CD8-positive, alpha-beta memory T cell (primary cell): ENCODE data around the gene KRTAP10-5. TPM values are rescaled to one million over a fixed set of nuclear protein-coding genes. Genes with fewer than 3 reads are reported as not detected.
A peak's percentile ranks its signal among the peaks of the same experiment; 100 is the strongest.

ENCODE experiments used
- CTCF ChIA-PET: fragments of 350-600 bp; sonication (Branson Sonifier 250); formaldehyde crosslinking; loops from one replicate; lab custom pipeline; 2021; ENCODE audit warnings: antibody characterized with exemption; lab: Charles Lee
- POLR2A ChIA-PET: fragments of 350-600 bp; sonication (Branson Sonifier 250); formaldehyde crosslinking; loops from one replicate; lab custom pipeline; 2021; ENCODE audit warnings: antibody characterized with exemption; lab: Charles Lee
- DNase-seq, 5 donors: peaks; one replicate each; pipeline versions ENCODE4 v3.0.0 to v3.0.0-alpha.2; 2020 to 2022; ENCODE audit warnings: mixed read lengths in 1 of 5
- H3K27ac ChIP-seq: one replicate; pipeline ENCODE4 v1.7.0; 2013; ENCODE audit warnings: low read depth, mild to moderate bottlenecking, low read length, moderate library complexity
- H3K27me3 ChIP-seq: 2 replicates; pipeline ENCODE4 v1.7.0; 2013; ENCODE audit warnings: low read length, mild to moderate bottlenecking; ENCODE audit not compliant: insufficient read depth, poor library complexity, severe bottlenecking
- H3K36me3 ChIP-seq: 2 replicates; pipeline ENCODE4 v1.7.0; 2013; ENCODE audit warnings: mild to moderate bottlenecking, low read length, moderate library complexity; ENCODE audit not compliant: insufficient read depth
- H3K4me1 ChIP-seq: 2 replicates; pipeline ENCODE4 v1.7.0; 2013; ENCODE audit warnings: mild to moderate bottlenecking, low read length, moderate library complexity; ENCODE audit not compliant: insufficient read depth
- H3K4me3 ChIP-seq: 2 replicates; pipeline ENCODE4 v1.7.0; 2013; ENCODE audit warnings: mild to moderate bottlenecking, low read length
- H3K9me3 ChIP-seq: 2 replicates; pipeline ENCODE4 v1.7.0; 2013; ENCODE audit warnings: mild to moderate bottlenecking, low read length
- H3K27ac Mint-ChIP-seq, 8 donors: one replicate each; pipeline ENCODE4 v1.8.0; 2020 to 2021; ENCODE audit warnings: mixed read lengths in 8 of 8, mild to moderate bottlenecking in 6 of 8, inconsistent platforms in 3 of 8, moderate library complexity in 3 of 8
- H3K27me3 Mint-ChIP-seq, 2 donors: one replicate each; pipeline ENCODE4 v1.8.0; 2020 to 2021; ENCODE audit warnings: mixed read lengths in 2 of 2, mild to moderate bottlenecking in 1 of 2, moderate library complexity in 1 of 2
- H3K36me3 Mint-ChIP-seq, 3 donors: one replicate each; pipeline ENCODE4 v1.8.0; 2020 to 2021; ENCODE audit warnings: mixed read lengths in 3 of 3, inconsistent platforms in 1 of 3, mild to moderate bottlenecking in 1 of 3
- H3K4me1 Mint-ChIP-seq, 3 donors: one replicate each; pipeline ENCODE4 v1.8.0; 2020 to 2021; ENCODE audit warnings: mixed read lengths in 3 of 3, inconsistent platforms in 1 of 3, mild to moderate bottlenecking in 1 of 3
- H3K4me3 Mint-ChIP-seq, 7 donors: one replicate each; pipeline ENCODE4 v1.8.0; 2020 to 2021; ENCODE audit warnings: mixed read lengths in 7 of 7, mild to moderate bottlenecking in 6 of 7, moderate library complexity in 4 of 7, inconsistent platforms in 2 of 7
- H3K9me3 Mint-ChIP-seq, 5 donors: one replicate each; pipeline ENCODE4 v1.8.0; 2020 to 2022; ENCODE audit warnings: mixed read lengths in 5 of 5, mild to moderate bottlenecking in 3 of 5, moderate library complexity in 2 of 5, inconsistent platforms in 1 of 5
- polyA plus RNA-seq: library from polyadenylated mRNA; unstranded; fragments of 300-500 nt; fragmentation: Illumina TruSeq; gene quantifications from one replicate; pipeline ENCODE4 v1.2.3, GENCODE V29; 2021
- total RNA-seq, 2 experiments: library from RNA; stranded (reverse); gene quantifications; one replicate each; pipeline ENCODE4 v1.2.3, GENCODE V29; 2021

The KRTAP10-5 gene
- total and polyA plus RNA-seq, 3 experiments from 2014 or later: not detected

GRCh38 chr21:44548381-44548780, 32.0 kb downstream of the KRTAP10-5 start:
- Mint-ChIP-seq H3K27ac (peak overlapping the region in 5 of 8 donors; percentile 7 to 64 (median 43)), H3K9me3 (peaks cover 18 to 34% (median 23%) of the 10 kb centered on the region in 5 donors), H3K36me3 (peaks cover 5 to 36% (median 16%) of the 10 kb centered on the region in 3 donors), H3K4me1 (peaks cover 29 to 35% (median 30%) of the 10 kb centered on the region in 3 donors), H3K27me3 (peaks cover 0 to 4% of the 10 kb centered on the region in 2 donors), H3K4me3 (peak overlapping the region in 5 of 7 donors; percentile 9 to 52 (median 34))
- Histone ChIP-seq H3K27me3 (no peaks in the 10 kb centered on the region), H3K4me1 (peaks cover 21% of the 10 kb centered on the region), H3K9me3 (peaks cover 6% of the 10 kb centered on the region), H3K36me3 (no peaks in the 10 kb centered on the region), H3K4me3 (no peak overlapping the region), H3K27ac (no peak overlapping the region)
- CTCF ChIA-PET: interaction anchor here (3.0 kb wide), 1 partner anchor 38 kb away, joined by 16 read pairs; no protein-coding TSS in a partner anchor
- POLR2A ChIA-PET: interaction anchor here (1.1 kb wide), 1 partner anchor 269 kb away, joined by 3 read pairs; the partner anchor contains the start of gene SUMO3
- no peak for DNase-seq

GRCh38 chr21:44547656-44548331, 32.6 kb downstream of the KRTAP10-5 start:
- Mint-ChIP-seq H3K27me3 (peaks cover 0 to 4% of the 10 kb centered on the region in 2 donors), H3K4me1 (peaks cover 29 to 35% (median 30%) of the 10 kb centered on the region in 3 donors), H3K27ac (peak overlapping the region; percentile 79 to 96 (median 90)), H3K9me3 (peaks cover 15 to 29% (median 21%) of the 10 kb centered on the region in 5 donors), H3K4me3 (peak overlapping the region in 6 of 7 donors; percentile 74 to 84 (median 81)), H3K36me3 (peaks cover 5 to 30% (median 16%) of the 10 kb centered on the region in 3 donors)
- POLR2A ChIA-PET: interaction anchor here (0.8 to 1.1 kb wide), 3 partner anchors 109 to 270 kb away, joined by 3 read pairs; partner anchors contain the start of gene SUMO3
- Histone ChIP-seq H3K27ac (no peak overlapping the region), H3K9me3 (peaks cover 6% of the 10 kb centered on the region), H3K4me3 (peak overlapping the region; percentile 35), H3K36me3 (no peaks in the 10 kb centered on the region), H3K27me3 (no peaks in the 10 kb centered on the region), H3K4me1 (peaks cover 21% of the 10 kb centered on the region)
- CTCF ChIA-PET: interaction anchor here (0.7 to 3.0 kb wide), 6 partner anchors 12 to 246 kb away, joined by 3 to 16 read pairs (median 5); partner anchors contain the start of gene KRTAP12-3
- peak in 2 of 5 donors; percentile 43 to 65 for DNase-seq

DNA sequence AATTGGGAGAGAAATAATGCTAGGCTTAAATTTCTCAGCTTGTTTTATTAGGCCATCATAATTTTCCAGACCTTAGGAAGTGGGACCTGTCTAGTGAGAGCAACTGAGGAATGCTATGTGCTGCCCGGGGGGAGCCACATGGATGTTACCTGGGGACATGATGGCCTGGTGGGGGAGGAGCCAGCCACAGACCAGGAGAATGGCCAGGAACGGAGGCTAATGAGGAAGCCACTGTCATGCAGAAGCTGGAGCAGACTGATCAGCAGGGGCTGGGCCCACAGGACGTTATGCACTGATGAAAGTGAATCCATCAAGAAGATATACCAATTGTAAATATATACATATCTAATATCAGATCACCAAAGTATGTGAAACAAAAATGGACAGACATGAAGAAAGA, 35.8 kb downstream of the KRTAP10-5 start:
- CTCF ChIA-PET: interaction anchor here (1.4 kb wide), 1 partner anchor 34 kb away, joined by 5 read pairs; no protein-coding TSS in a partner anchor
- H3K4me3 Mint-ChIP-seq: no peak overlapping the region
- H3K27me3 ChIP-seq: no peaks in the 10 kb centered on the region
- POLR2A ChIA-PET: interaction anchor here (0.6 kb wide), 1 partner anchor 18 kb away, joined by 3 read pairs; no protein-coding TSS in a partner anchor
- no peaks in the 10 kb centered on the region for H3K36me3 ChIP-seq
- H3K27me3 Mint-ChIP-seq: peaks cover 0 to 4% of the 10 kb centered on the region in 2 donors
- H3K9me3 ChIP-seq: peaks cover 6% of the 10 kb centered on the region
- peaks cover 5 to 26% (median 16%) of the 10 kb centered on the region in 3 donors for H3K36me3 Mint-ChIP-seq
- DNase-seq: no peak
- H3K4me1 ChIP-seq: peaks cover 21% of the 10 kb centered on the region
- no peak overlapping the region for H3K27ac Mint-ChIP-seq
- H3K9me3 Mint-ChIP-seq: peaks cover 15 to 34% (median 24%) of the 10 kb centered on the region in 5 donors
- peaks cover 29 to 35% (median 30%) of the 10 kb centered on the region in 3 donors for H3K4me1 Mint-ChIP-seq
- no peak overlapping the region for H3K27ac ChIP-seq
- H3K4me3 ChIP-seq: no peak overlapping the region

DNA sequence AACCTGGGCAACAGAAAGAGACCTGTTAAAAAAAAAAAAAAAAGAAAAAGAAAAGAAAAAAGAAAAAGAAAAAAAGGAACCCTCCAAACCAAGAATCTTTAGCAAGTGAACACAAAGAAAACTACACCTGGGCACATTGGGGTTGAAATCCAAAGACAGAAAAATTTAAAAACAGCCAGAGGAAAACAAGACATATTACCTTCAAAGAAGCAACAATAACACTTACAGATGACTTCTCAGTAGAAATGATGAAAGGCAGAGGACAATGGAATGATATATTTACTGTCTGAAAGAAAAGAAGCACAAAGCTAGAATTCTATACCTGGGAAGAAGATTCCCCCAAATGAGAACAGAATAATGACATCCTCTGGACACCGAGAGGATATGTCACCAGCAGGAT, 37.7 kb downstream of the KRTAP10-5 start:
- H3K27ac Mint-ChIP-seq: no peak overlapping the region
- ChIA-PET POLR2A (no interaction called here), CTCF (no interaction called here)
- peaks cover 13% of the 10 kb centered on the region for H3K4me1 ChIP-seq
- no peaks in the 10 kb centered on the region for H3K36me3 ChIP-seq
- H3K9me3 ChIP-seq: peaks cover 6% of the 10 kb centered on the region
- H3K27me3 ChIP-seq: no peaks in the 10 kb centered on the region
- no peak for DNase-seq
- H3K36me3 Mint-ChIP-seq: peaks cover 2 to 21% (median 16%) of the 10 kb centered on the region in 3 donors
- peaks cover 12 to 16% (median 16%) of the 10 kb centered on the region in 3 donors for H3K4me1 Mint-ChIP-seq
- H3K4me3 ChIP-seq: no peak overlapping the region
- no peak overlapping the region for H3K27ac ChIP-seq
- H3K4me3 Mint-ChIP-seq: no peak overlapping the region
- H3K27me3 Mint-ChIP-seq: peaks cover under 1 to 4% of the 10 kb centered on the region in 2 donors
- H3K9me3 Mint-ChIP-seq: peaks cover 14 to 32% (median 24%) of the 10 kb centered on the region in 5 donors

- Mint-ChIP-seq H3K4me3 (no peak overlapping the region), H3K27ac (no peak overlapping the region), H3K9me3 (peaks cover 4 to 14% (median 8%) of the 10 kb centered on the region in 5 donors), H3K27me3 (peaks cover 3 to 6% of the 10 kb centered on the region in 2 donors), H3K36me3 (peaks cover 0 to 11% (median 3%) of the 10 kb centered on the region in 3 donors), H3K4me1 (peaks cover 0 to 4% (median 4%) of the 10 kb centered on the region in 3 donors)
- no peaks in the 10 kb centered on the region for H3K9me3 ChIP-seq
- H3K4me1 ChIP-seq: no peaks in the 10 kb centered on the region
- POLR2A ChIA-PET: no interaction called here
- no peaks in the 10 kb centered on the region for H3K36me3 ChIP-seq
- DNase-seq: no peak
- no peaks in the 10 kb centered on the region for H3K27me3 ChIP-seq
- CTCF ChIA-PET: interaction anchor here (1.3 kb wide), 1 partner anchor 30 kb away, joined by 3 read pairs; no protein-coding TSS in a partner anchor
- H3K4me3 ChIP-seq: no peak overlapping the region
- H3K27ac ChIP-seq: no peak overlapping the region
These were observed 39.6 kb downstream of the KRTAP10-5 start for GRCh38 chr21:44540741-44541288.

- no peaks in the 10 kb centered on the region for H3K9me3 ChIP-seq
- Mint-ChIP-seq H3K27ac (no peak within 1 kb of the TSS), H3K4me1 (no peaks in the 10 kb centered on the region)
These were observed 40.3 kb downstream of the KRTAP10-5 start, which contains the start of gene KRTAP10-1 for GRCh38 chr21:44539991-44540666. TSS of gene KRTAP10-1 (minus strand) at chr21:44540195. CDS start at chr21:44540150, 45 bp downstream.

DNA sequence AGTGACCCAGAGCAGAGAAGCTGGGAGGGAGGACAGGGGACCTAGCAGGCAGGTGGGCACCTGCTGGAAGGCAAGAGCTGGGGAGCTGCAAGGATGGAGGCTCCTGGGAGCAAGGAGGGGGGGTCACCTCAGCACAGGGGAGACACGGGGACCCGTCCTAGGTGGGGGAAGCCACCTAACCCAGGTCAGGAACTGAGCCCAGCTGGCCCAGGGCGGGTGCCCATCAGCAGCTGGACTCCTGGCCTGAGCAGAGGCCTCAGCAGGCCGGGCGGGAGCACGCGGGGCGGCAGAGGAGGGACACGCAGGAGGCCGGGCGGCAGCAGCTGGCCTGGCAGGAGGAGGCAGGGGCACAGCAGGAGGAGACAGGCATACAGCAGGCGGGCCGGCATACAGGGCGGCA, 41.4 kb downstream of the KRTAP10-5 start:
- ChIA-PET POLR2A (no interaction called here), CTCF (interaction anchor here (1.0 kb wide), 1 partner anchor 28 kb away, joined by 4 read pairs; no protein-coding TSS in a partner anchor)
- no peaks in the 10 kb centered on the region for H3K36me3 ChIP-seq
- Mint-ChIP-seq H3K27me3 (peaks cover 2 to 9% of the 10 kb centered on the region in 2 donors), H3K4me3 (no peak overlapping the region), H3K27ac (peak overlapping the region in 1 of 8 donors; percentile 68), H3K36me3 (peaks cover 0 to 5% (median 0%) of the 10 kb centered on the region in 3 donors), H3K9me3 (peaks cover 0 to 5% (median 0%) of the 10 kb centered on the region in 5 donors), H3K4me1 (no peaks in the 10 kb centered on the region)
- no peaks in the 10 kb centered on the region for H3K9me3 ChIP-seq
- H3K4me3 ChIP-seq: no peak overlapping the region
- no peak for DNase-seq
- H3K27me3 ChIP-seq: no peaks in the 10 kb centered on the region
- H3K4me1 ChIP-seq: no peaks in the 10 kb centered on the region
- no peak overlapping the region for H3K27ac ChIP-seq

More at GRCh38 chr21:44539991-44540666, 40.3 kb downstream of the KRTAP10-5 start, which contains the start of gene KRTAP10-1:
- H3K27me3 ChIP-seq: no peaks in the 10 kb centered on the region
- peaks cover 0 to 8% (median 2%) of the 10 kb centered on the region in 5 donors for H3K9me3 Mint-ChIP-seq
- ChIA-PET POLR2A (no interaction called here), CTCF (interaction anchor here (1.3 kb wide), 1 partner anchor 30 kb away, joined by 3 read pairs; no protein-coding TSS in a partner anchor)
- no peak within 1 kb of the TSS for H3K4me3 ChIP-seq
- H3K4me1 ChIP-seq: no peaks in the 10 kb centered on the region
- peaks cover 0 to 5% (median 0%) of the 10 kb centered on the region in 3 donors for H3K36me3 Mint-ChIP-seq
- no peaks in the 10 kb centered on the region for H3K36me3 ChIP-seq
- H3K27me3 Mint-ChIP-seq: peaks cover 3 to 6% of the 10 kb centered on the region in 2 donors
- no peak for DNase-seq
- H3K4me3 Mint-ChIP-seq: peak within 1 kb of the TSS in 1 of 7 donors; percentile 63
- no peak within 1 kb of the TSS for H3K27ac ChIP-seq
